ENCODE measurements around the gene TTC3. TPM values are rescaled to one million over a fixed set of nuclear protein-coding genes. Genes with fewer than 3 reads are reported as not detected.

The TTC3 gene
- total RNA-seq, 1 experiment from 2014 or later = 71.5 TPM

Other genes starting within 250 kb of the TTC3 start
- gene HLCS, start 106.6 kb upstream of the TTC3 start, total RNA-seq (2021; ENCODE audit: unreplicated experiment) = 18.5 TPM
- gene RIPPLY3, start 66.6 kb upstream of the TTC3 start, total RNA-seq (2021; ENCODE audit: unreplicated experiment) = not detected
- 23.5 TPM for gene PIGP, start 183 bp upstream of the TTC3 start, total RNA-seq (2021; ENCODE audit: unreplicated experiment)
- 42.1 TPM for gene VPS26C, start 194.1 kb downstream of the TTC3 start, total RNA-seq (2021; ENCODE audit: unreplicated experiment)

All from HCT116 (cell line).